PC-9 (cell line): ENCODE data around the gene BASP1.

ENCODE experiments used
- CTCF ChIP-seq: fragments of 200-600 bp; sonication (generic); conservative IDR thresholded peaks from 2 replicates; pipeline ENCODE4 v1.6.1; 2017; ENCODE audit warnings: mixed run types, antibody characterized with exemption, mild to moderate bottlenecking, moderate library complexity
- EZH2 ChIP-seq: fragments of 200-600 bp; sonication (generic); IDR thresholded peaks from 2 replicates; pipeline ENCODE4 v1.8.0; 2017; ENCODE audit warnings: antibody characterized with exemption, low read depth

GRCh38 chr5:17224858-17225511 is 7.6 kb downstream of the BASP1 start:
- no peak for TF ChIP-seq CTCF
- no peak for TF ChIP-seq EZH2
